ENCODE results near the gene SLC7A4.

SLC7A4 gene

DNA sequence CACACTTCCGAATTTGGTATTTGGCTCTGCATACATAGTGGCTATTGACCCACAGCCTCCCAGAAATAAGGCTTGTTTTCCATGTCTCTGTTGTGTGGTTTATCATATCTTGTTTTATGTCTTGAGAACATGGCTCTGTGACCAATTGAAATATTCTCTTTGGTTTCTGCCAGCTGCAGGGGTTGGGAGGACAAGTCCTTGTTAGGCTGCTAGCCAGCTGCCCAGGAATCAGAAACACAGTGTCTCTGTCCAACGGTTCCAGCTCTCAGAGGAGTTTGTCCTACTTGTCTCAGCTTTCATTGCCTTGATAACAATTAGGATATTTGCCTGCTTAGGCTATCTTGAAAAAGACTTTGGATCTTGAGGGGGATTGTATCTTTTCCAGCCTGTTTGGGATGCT is 6.0 kb upstream of the SLC7A4 start:
- no peak for DNase-seq

DNA sequence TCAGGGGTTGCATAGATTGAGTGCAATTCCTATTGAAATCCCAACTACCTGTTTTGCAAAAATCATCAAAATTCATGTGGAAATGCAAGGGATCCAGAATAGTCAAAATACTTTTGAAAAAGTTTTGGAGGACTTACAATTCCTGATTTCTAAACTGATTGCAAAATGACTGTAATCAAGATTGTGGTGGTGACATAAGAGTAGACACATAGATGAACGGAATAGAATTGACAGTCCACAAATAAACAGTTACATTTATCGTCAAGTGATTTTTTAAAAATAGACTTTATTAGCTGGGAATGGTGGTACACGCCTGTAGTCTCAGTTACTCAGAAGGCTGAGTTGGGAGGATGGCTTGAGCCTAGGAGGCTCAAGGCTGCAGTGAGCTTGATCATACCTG is 2.6 kb upstream of the SLC7A4 start:
- no peak for DNase-seq

DNA sequence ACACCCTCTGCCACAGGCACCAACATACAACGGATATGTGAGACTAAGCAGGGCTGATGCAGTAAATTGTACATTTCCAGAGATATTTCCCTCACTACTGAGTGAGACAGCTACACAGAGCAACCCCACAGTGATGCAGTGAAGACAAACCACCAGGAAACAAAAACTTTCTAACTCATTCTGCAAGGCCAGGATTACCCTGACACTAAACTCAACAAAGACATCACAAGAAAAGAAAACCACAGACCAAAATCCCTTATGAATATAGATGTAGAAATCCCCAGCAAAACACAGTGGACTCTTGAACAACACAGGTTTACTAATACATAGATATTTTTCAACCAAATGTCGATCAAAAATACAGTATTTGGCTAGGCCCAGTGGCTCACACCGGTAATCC is 1.5 kb upstream of the SLC7A4 start:
- no peak for DNase-seq

DNA sequence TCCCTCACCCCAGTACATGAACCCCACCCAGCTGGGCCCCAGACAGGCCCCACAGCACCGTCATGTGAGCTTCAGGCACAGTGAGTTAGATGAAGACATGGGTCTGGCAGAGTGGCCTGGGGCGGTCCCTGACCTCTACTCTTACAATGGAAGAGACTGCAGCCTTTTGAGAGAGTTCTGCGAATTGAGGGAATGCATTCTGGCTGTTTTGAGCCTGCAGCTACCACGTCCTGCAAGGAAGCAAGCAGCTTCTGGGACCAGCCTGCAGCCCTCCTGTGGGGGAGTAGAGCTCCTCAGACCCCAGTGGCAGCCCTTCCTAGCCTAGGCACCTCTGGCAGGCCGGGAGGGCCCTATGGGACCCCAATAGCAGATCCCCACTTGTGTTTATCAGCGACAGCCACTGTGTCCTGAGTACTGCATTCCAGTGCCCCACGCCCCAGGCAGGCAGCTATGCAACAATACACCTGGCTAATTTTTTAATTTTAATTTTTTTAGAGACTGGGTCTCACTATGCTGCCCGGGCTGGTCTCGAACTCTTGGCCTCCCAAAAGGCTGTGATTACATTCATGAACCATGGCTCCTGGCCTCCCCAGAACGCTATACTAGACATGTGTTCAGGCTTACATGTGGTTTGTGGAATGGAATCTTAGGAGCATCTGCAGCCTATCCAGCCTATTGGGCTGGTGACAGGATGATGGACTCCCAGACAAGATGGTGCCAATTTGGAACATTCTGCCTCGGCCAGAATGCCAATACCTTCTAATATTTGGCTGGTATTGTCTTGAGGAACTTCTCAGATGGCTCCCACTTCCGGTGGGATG is 717 bp upstream of the SLC7A4 start:
- no peak for DNase-seq

DNA sequence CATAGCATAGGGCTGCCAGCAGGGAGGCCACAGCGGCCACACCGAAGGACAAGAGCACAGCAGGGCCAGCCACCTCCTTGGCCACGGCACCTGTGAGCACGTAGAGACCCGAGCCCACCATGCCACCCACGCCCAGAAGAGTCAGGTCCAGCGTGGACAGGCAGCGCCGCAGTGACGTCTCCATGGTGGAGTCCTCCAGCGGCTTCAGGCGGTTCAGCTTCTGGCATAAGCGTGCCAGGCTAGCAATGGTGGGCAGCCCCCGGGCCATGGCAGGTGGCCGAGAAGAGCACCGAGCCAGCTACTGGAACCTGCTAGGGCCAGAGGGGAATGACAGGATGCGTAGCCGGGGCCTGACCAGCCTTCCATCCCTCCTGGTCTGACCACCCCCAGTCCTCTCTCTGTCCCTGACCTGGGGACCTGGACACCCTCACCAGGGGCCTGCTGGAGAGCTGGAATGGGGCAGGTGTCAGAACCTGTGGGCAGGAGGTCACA is 770 bp downstream of the SLC7A4 start:
- no peak for DNase-seq

DNA sequence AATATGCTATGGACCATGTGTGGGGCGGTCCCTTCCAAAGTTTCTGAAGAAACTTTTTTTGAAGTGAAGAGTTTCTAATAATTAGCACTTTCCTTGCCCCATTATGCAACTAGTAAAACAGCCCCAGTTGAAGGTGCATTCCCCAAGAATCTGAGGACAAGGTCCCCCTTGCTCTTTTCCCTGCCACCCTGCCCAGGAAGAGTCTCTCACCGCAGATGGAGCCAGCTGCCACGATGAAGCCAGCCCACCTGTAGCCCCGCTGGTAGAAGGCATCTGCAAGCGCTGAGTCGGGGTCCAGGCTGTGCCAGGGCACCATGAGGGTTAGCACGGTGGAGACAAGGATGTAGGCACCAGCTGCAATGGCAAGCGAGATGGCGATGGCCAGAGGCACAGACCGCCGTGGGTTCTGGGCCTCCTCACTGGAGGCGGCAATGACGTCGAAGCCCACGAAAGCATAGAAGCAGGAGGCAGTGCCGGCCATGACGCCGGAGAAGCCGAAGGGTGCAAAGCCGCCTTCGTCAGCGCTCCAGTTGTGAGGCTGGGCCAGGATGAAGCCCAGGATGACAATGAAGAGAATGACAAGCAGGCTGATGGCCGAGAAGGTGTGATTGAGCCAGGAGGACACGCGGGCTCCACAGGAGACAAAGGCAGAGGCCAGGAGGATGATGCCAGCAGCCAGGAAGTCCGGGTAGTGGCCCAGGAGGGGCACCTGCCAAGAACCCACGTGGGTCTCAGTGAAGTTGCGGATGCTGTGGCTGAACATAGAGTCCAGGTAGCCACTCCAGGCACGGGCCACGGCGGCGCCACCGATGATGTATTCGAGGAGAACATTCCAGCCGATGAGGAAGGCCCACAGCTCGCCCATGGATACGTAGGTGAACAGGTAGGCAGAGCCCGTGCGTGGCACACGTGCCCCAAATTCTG is 1.5 kb downstream of the SLC7A4 start:
- DNase-seq, result no peak

DNA sequence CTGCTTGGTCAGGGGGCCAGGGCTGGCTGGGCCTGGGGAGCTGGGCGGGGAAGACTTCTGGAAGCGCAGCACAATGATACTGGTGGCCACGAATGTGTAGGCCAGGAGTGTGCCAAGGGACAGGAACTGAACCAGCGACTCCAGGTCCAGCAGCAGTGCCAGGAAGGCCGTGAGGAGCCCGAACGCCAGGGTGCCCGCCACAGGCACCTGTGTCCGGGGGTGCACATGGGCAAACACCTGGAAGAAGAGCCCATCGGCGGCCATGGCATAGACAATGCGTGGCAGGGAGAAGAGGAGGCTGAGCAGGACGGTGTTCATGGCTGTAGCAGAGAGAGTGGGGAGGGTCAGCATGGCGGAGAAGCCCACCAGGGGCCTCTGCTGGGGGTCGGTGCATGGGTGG is 2.3 kb downstream of the SLC7A4 start:
- no peak for DNase-seq

DNA sequence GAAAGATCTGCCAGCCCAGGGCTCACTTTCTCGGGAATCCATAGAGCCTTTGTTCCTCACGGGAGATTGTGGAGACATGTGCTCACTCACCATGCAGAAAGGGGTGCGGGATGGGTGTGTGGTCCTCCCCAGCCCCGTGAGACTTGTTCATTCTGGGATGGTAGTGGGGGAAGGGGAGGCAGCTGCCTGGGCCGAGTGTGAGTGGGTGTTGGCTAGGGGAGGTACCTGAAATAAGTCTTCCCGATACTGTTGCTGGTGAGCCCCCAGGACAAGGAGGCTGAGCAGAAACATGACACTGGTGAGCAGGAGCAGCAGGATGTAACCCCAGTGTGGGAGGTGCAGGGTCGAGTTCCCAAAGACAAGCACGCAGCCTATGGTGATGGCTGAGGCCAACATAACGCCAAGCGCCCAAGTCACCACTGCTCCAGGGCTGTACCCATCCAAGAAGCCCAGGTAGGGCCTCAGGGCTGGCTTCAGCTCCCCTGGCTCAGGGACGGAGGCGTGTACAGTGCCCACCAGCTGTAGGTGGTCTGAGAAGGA is 2.8 kb downstream of the SLC7A4 start:
- DNase-seq, result no peak

DNA sequence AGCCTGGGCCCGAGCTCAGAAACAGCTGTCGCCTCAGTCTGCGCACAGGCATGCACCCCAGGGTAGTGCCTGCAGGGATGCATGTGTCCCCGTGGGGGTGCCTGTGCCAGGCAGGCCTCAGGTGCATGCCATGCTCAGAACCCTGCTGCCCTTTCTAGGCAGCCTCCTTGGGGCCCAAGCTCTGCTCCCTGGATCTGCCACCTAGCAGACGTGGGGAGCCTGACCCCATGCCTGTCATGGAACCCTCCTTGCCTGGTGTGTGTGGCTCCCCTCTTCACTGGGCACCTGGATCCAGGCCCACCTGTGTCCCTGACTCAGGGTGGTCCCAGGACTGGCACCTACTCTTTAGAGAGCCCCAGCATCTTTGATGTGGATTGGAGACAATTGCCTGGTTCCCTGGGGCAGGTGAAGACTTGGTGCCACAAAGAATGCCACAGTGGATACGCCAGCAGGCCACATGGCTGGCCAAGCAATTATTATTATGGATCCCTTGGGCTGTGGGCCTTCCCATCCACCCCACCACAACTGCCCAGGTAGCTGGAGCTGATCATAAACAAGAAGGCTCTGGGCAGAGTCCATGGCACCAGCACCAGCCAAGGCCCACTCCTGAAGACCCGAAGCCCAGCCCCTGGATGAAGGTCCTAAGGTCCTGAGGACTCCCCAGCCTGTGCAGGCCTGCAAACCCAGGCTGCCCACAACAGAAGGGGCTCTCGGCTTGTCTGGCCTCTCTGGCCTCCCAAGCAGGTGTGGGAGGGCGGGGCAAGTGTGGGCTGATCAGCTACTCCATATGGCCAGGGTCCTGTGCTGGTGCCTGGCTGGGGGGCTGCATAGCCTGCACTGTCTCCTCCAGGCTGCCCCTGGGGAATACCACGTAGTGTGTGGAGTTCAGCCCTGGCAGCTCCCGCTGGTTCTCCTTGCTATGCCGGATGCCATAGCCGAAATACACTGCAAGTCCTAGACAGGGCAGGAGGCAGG is 3.8 kb downstream of the SLC7A4 start:
- DNase-seq, result no peak

DNA sequence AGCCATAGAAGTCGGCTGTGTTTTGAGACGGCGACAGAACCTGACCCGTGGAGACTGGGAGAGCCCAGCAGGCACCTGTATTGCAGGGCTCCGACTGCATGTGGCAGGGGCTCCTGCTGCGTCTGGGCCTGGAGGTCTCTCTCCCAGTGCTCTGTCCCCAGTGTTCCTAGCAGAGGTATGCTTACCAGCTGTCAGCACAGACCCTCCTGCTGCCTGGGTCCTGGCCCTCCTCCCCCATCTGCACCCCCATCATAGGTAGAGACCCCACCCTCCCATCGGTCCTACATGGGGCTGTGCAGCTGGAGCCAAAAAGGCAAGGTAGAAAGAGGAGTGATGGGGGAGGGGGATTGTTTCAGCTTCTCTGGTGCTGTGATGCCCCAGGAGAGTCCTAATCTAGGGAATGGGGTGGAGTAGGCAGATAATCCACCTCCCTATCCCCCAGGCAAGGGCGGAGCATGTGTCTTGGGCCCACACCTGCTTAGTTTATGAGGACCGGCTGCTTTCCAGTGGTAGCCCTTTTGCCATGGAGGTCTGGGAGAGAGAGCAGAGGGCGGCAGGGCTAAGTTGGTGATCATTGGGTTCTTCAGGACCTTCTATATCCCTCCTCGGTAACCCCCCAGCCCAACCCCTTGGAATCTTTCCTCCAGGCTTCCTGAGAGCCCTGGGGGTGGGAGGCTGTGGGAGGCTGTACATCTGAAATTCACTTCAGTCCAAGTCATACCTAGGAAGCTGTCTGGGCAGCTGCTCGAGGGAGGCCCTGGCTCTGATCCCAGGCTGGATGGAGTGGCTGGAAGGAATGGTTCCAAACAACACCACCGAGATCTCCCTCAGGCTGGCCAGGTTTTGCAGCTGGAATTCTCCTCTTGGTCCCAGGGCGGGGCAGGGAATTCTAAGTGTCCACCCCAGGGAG is 5.3 kb downstream of the SLC7A4 start:
- DNase-seq, result no peak

DNA sequence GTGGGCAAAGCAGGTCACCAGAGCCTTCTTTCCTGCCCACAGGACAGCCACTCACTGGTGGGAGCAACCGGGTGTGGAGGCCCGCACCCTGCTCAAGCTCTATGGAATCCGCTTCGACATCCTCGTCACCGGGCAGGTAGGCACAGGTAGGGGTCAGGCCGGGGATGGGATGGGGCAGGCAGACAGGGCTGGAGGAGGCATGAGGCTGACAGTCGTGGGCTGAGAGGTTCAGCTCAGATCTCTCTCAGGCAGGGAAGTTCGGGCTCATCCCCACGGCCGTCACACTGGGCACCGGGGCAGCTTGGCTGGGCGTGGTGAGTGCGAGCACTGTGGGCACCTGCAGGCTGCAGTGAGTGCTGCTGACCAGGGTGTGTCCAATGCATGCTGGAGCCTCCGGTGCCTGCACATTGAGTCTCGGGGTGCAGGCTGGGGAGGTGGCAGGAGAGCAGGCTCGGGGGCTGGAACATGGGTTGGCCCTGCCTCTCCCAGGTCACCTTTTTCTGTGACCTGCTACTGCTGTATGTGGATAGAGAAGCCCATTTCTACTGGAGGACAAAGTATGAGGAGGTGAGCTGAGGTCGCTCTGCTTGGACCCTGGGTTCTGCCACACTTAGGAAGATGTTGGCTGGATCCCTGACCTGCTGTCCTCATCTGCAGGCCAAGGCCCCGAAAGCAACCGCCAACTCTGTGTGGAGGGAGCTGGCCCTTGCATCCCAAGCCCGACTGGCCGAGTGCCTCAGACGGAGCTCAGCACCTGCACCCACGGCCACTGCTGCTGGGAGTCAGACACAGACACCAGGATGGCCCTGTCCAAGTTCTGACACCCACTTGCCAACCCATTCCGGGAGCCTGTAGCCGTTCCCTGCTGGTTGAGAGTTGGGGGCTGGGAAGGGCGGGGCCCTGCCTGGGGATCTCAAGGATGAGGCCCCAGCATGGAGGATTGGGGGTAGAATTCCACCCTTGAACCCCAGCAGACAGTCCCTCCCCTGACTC is 6.3 kb downstream of the SLC7A4 start:
- no peak for DNase-seq

DNA sequence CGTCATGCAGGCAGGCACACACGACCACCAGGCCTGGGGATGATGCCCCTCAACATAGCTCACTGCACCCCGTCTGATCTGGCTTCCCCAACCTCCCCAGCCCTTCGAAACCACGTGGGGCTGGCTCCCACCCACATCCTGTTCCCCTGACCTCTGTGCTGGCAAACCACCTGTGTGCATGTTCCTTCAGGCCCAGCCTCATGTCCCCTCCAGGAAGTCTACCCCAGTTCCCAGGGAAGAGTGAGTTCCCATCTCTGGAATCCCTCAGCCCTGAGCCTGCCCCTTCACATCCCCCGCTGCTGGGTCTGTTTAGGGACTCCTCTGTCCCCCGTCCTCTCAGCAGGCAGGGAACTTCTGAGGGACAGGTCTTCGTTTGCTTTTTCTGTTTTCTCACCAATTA is 7.1 kb downstream of the SLC7A4 start:
- no peak for DNase-seq

DNA sequence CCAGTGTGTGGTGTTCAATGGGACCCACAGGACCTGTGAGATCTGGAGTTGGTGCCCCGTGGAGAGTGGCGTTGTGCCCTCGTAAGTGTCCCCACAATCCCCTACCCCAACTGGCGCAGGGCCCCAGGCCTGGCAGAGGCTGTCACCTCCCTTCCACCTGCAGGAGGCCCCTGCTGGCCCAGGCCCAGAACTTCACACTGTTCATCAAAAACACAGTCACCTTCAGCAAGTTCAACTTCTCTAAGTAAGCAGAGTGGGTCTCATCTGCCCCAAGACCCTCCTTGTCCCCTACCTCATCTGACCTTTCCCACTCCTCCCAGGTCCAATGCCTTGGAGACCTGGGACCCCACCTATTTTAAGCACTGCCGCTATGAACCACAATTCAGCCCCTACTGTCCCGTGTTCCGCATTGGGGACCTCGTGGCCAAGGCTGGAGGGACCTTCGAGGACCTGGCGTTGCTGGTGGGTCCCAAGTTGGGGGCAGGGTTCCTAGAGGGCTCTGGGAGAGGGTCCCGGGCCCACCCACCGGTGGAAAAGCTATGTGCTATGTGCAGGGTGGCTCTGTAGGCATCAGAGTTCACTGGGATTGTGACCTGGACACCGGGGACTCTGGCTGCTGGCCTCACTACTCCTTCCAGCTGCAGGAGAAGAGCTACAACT is 9.3 kb downstream of the SLC7A4 start:
- DNase-seq, result no peak

DNA sequence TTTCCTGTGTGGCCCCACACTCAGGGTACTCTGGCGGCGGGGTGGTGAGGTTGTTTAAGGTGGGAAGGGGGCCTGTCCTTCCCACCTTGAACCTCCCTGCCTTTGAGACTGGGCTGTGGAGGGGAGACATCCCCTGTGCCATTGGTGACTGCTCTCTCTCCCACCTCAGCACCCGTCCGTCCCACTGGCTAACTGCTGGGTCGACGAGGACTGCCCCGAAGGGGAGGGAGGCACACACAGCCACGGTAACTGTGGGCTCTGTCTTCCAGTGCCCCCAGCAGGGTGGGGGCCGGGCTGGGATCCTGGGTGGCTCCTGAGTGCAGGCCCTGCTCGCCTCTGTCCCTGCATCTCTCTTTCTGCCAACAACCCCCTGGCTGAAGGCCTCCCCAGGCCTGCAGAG is 9.9 kb downstream of the SLC7A4 start:
- DNase-seq, result no peak

DNA sequence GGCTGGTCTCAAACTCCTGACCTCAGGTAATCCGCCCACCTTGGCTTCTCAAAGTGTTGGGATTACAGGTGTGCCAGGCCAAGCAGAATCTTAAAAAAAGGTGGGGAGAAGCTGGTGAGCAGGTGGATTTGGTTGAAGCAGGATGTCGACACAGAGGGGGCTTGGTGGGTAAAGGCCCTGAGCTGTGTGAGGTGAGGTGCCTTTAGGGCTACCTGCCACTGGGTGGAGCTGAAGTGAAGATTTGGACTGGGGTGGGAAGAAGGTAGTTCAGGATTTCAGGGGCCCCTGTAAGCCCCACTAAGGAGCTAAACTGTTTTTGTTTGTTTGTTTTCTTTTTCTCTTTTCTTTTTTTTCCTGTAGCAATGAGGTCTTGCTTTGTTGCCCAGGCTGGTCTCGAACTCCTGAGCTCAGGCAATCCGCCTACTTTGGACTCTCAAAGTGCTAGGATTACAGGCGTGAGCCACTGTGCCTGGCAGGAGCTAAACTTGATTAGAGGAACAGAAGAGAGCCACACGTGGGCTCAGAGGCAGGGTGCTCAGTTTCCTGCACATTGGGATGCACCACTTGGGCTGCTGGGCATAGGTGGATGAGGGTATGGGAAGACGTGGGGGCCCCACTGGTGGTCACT is 11.4 kb downstream of the SLC7A4 start:
- no peak for DNase-seq

DNA sequence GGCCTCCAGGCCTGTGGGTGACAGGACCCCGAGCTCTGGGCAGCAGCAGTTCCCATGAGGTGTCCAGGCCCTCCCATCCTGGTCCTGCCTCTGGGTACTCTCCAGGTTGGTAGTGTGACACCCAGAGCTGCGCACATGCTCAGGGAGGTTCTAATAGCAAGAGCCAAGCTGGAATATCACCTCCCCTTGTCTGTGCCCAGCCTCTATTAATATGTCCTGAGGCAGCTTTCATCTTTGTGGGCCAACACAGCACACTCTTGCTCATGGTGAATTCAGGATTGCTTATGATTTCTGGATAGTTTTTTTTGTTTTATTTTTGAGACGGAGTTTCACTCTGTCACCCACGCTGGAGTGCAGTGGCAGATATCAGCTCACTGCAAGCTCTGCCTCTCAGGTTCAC is 14.0 kb downstream of the SLC7A4 start:
- no peak for DNase-seq

DNA sequence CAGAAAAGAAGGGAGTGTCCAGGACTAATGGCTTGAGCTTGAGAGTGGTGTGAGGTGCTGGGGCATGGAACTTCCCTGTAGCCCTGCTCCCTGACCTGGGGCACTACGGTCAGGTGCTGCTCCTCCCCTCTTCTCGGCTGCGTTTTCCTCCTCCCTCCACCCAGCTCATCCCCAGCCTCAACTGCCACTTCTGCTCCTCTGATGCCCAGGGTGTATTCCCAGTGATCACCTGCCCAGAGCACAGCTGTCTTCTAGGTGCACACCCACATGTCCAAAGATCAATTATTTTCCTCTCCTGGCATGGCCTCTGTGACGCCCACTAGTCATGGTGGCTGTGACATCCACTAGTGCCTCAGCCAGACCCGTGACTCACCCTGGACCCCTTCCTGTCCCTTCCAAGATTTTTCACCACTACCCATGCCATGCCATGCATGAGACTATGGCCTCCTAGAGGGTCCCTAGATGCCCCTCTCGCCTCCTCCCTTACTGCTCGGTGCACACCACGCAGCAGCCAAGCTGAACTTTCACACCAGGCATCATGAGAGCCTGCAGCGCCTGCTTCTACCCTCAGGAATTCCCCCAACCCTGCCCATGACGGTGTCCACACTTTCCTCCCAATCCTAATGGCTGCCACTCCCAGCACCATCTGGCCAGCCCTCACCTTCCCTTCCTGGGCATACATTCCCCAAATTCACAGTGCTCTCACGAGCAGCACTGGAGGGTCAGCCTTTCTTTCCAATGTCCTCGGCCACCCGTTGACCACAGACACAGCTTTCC is 15.5 kb downstream of the SLC7A4 start:
- DNase-seq, result no peak

DNA sequence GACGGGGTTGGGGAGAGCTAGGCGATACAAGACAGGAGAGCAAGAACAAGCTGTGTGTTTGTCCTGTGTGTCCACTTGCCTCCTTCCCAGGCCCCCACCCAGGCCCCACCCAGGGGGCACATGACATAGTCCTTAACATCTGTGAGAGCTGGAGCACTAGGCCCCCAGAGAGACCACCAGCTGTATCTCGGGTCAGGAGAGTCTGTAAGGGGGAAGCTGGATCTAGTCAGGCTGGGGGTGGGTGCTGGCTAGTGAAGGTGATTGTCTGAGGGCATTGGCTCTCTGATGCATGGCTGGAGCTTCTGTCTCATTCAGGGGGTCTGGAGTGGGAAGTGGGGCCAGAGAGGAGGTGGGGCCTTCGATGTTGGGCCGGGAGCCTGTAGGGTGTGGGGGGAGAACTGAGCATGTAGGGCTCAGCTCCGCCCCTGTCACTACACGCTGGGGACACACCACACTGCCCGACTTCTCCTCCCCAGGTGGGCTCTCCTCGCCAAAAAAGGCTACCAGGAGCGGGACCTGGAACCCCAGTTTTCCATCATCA is 16.8 kb downstream of the SLC7A4 start:
- no peak for DNase-seq

Data from NCI-H345 (cell line).